ENCODE data around the gene TCEA2.

- no peak for TF ChIP-seq EZH2phosphoT487 (IDR thresholded peaks at IDR 0.05; ENCODE audit: borderline replicate concordance, low read depth, low read length)
- TF ChIP-seq, protein P1, sequence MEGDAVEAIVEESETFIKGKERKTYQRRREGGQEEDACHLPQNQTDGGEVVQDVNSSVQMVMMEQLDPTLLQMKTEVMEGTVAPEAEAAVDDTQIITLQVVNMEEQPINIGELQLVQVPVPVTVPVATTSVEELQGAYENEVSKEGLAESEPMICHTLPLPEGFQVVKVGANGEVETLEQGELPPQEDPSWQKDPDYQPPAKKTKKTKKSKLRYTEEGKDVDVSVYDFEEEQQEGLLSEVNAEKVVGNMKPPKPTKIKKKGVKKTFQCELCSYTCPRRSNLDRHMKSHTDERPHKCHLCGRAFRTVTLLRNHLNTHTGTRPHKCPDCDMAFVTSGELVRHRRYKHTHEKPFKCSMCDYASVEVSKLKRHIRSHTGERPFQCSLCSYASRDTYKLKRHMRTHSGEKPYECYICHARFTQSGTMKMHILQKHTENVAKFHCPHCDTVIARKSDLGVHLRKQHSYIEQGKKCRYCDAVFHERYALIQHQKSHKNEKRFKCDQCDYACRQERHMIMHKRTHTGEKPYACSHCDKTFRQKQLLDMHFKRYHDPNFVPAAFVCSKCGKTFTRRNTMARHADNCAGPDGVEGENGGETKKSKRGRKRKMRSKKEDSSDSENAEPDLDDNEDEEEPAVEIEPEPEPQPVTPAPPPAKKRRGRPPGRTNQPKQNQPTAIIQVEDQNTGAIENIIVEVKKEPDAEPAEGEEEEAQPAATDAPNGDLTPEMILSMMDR (conservative IDR thresholded peaks at IDR 0.05; ENCODE audit: low read length), result no peak
These were observed 43.5 kb downstream of the TCEA2 start for GRCh38 chr20:64106435-64106961.
